ENCODE results near the gene SH2D4B.

SH2D4B gene

GRCh38 chr10:80504158-80504811, 33.4 kb upstream of the SH2D4B start:
- DNase-seq = peak; percentile 37

- no peak for DNase-seq
Observed at GRCh38 chr10:80504897-80505465, 32.7 kb upstream of the SH2D4B start.

GRCh38 chr10:80506189-80506575, 31.5 kb upstream of the SH2D4B start:
- DNase-seq = no peak

GRCh38 chr10:80506836-80507487, 30.7 kb upstream of the SH2D4B start:
- no peak for DNase-seq

- DNase-seq = no peak
Observed at GRCh38 chr10:80509108-80509402, 28.6 kb upstream of the SH2D4B start.

GRCh38 chr10:80509403-80510161, 28.1 kb upstream of the SH2D4B start:
- peak; percentile 26 for DNase-seq

- no peak for DNase-seq
Observed at GRCh38 chr10:80512031-80512526, 25.6 kb upstream of the SH2D4B start.

- no peak for DNase-seq
Observed at GRCh38 chr10:80513106-80513505, 24.6 kb upstream of the SH2D4B start.

GRCh38 chr10:80515511-80515910, 22.2 kb upstream of the SH2D4B start:
- no peak for DNase-seq

- DNase-seq = no peak
Observed at GRCh38 chr10:80515941-80516340, 21.8 kb upstream of the SH2D4B start.

- no peak for DNase-seq
Observed at GRCh38 chr10:80516506-80517075, 21.1 kb upstream of the SH2D4B start.

GRCh38 chr10:80517416-80518142, 20.1 kb upstream of the SH2D4B start:
- DNase-seq = peak; percentile 18

- peak; percentile 78 for DNase-seq
Observed at GRCh38 chr10:80518143-80518806, 19.4 kb upstream of the SH2D4B start.

GRCh38 chr10:80518807-80519360, 18.8 kb upstream of the SH2D4B start:
- peak; percentile 70 for DNase-seq

GRCh38 chr10:80519936-80520650, 17.6 kb upstream of the SH2D4B start:
- no peak for DNase-seq

GRCh38 chr10:80520661-80521470, 16.8 kb upstream of the SH2D4B start:
- DNase-seq = no peak

GRCh38 chr10:80522756-80523363, 14.8 kb upstream of the SH2D4B start:
- DNase-seq = no peak

GRCh38 chr10:80523773-80524172, 13.9 kb upstream of the SH2D4B start:
- peak; percentile 81 for DNase-seq

- no peak for DNase-seq
Observed at GRCh38 chr10:80524190-80524909, 13.4 kb upstream of the SH2D4B start.

Measured in MV-4-11 (cell line).